Esophagus squamous epithelium (tissue), 4 donors: ENCODE data around the gene TIMP4.

ENCODE experiments used
- CTCF ChIP-seq, 6 experiments: fragments of 450-650 bp in 4 of 6; fragments of 200-600 bp in 2 of 6; sonication (generic) in 2 of 6; IDR thresholded peaks; one replicate each; pipeline ENCODE4 v1.5.1; 2016 to 2019; ENCODE audit warnings: antibody characterized with exemption in 6 of 6, mild to moderate bottlenecking in 4 of 6, moderate library complexity in 4 of 6
- POLR2A ChIP-seq, 4 donors: fragments of 450-650 bp; IDR thresholded peaks; one replicate each; pipeline ENCODE4 v1.6.1; 2017; ENCODE audit warnings: antibody characterized with exemption in 4 of 4, mild to moderate bottlenecking in 4 of 4, moderate library complexity in 3 of 4

GRCh38 chr3:12138044-12138443, 20.7 kb downstream of the TIMP4 start:
- peak in 4 of 6 experiments; percentile 21 to 59 (median 40) for TF ChIP-seq CTCF (IDR thresholded peaks at IDR 0.05)
- TF ChIP-seq POLR2A (IDR thresholded peaks at IDR 0.05), result no peak
